H1 (cell line): ENCODE measurements around the gene ZNF282. TPM values are rescaled to one million over a fixed set of nuclear protein-coding genes. Genes with fewer than 3 reads are reported as not detected.
A peak's percentile ranks its signal among the peaks of the same experiment; 100 is the strongest.

ENCODE experiments used
- FOSL1 ChIP-seq: IDR thresholded peaks from 2 replicates; pipeline ENCODE4 v1.6.1; 2011; ENCODE audit warnings: mild to moderate bottlenecking, low read depth, low read length, moderate library complexity; ENCODE audit not compliant: insufficient read depth
- HDAC2 ChIP-seq, 2 experiments: fragments of 300-600 bp in 1 of 2; sonication (generic) in 1 of 2; IDR thresholded peaks; 2 replicates each; pipeline ENCODE4 v1.6.1; 2011 to 2012; ENCODE audit warnings: low read depth in 2 of 2, low read length in 2 of 2, mild to moderate bottlenecking in 2 of 2, moderate library complexity in 2 of 2, borderline replicate concordance in 1 of 2, inconsistent platforms in 1 of 2
- RAD21 ChIP-seq, 2 experiments: IDR thresholded peaks in 1 of 2; conservative IDR thresholded peaks in 1 of 2; 2 replicates each; pipeline ENCODE4 v1.6.1; 2011; ENCODE audit warnings: low read depth in 2 of 2, low read length in 2 of 2, improper control_type of control experiment in 1 of 2, inconsistent platforms in 1 of 2, mild to moderate bottlenecking in 1 of 2, moderate library complexity in 1 of 2
- SAP30 ChIP-seq: fragments of 300-600 bp; sonication (generic); IDR thresholded peaks from 2 replicates; pipeline ENCODE4 v1.7.1; 2012; ENCODE audit warnings: low read length, moderate library complexity, mild to moderate bottlenecking, inconsistent platforms; ENCODE audit not compliant: insufficient read depth, insufficient replicate concordance
- SUZ12 ChIP-seq: fragments of 200-600 bp; sonication (generic); IDR thresholded peaks from 2 replicates; pipeline ENCODE4 v1.6.1; 2012; ENCODE audit warnings: mild to moderate bottlenecking, inconsistent platforms, low read length, moderate library complexity, mixed read lengths
- USF2 ChIP-seq: IDR thresholded peaks from 2 replicates; pipeline ENCODE4 v1.6.1; 2011; ENCODE audit warnings: low read length, improper control_type of control experiment
- polyA plus RNA-seq, 7 experiments: library from polyadenylated mRNA; depleted of rRNA in 3 of 7; stranded (reverse) in 5 of 7; unstranded in 2 of 7; fragments of >200 nt in 5 of 7; fragments of 200-250 nt in 2 of 7; gene quantifications; 1 replicate in 5 of 7; 2 replicates in 1 of 7; 4 replicates in 1 of 7; pipeline versions ENCODE4 v1.2.1 to v1.2.3, GENCODE V29; 2011 to 2013; ENCODE audit warnings: missing spikeins in 2 of 7, mixed read lengths in 2 of 7
- total RNA-seq: library from RNA; stranded (reverse); fragmentation: NEBNext Ultra II Directional; extraction: Animal tissue kit (Norgen Biotek cat#: 25700); gene quantifications from 2 replicates; pipeline ENCODE4 v1.2.1, GENCODE V29; 2021
- TF ChIP-seq, protein P1 (sequence below): fragments of 300-600 bp; sonication (generic); IDR thresholded peaks from 2 replicates; pipeline ENCODE4 v1.7.1; 2012; ENCODE audit warnings: low read length, moderate library complexity, mild to moderate bottlenecking, inconsistent platforms; ENCODE audit not compliant: insufficient replicate concordance

ZNF282 gene
- total and polyA plus RNA-seq, 2 of the 8 experiments (the other 6 are each of a cell fraction or from before 2014, with no cell fraction given): 16.9 to 36.3 TPM

DNA sequence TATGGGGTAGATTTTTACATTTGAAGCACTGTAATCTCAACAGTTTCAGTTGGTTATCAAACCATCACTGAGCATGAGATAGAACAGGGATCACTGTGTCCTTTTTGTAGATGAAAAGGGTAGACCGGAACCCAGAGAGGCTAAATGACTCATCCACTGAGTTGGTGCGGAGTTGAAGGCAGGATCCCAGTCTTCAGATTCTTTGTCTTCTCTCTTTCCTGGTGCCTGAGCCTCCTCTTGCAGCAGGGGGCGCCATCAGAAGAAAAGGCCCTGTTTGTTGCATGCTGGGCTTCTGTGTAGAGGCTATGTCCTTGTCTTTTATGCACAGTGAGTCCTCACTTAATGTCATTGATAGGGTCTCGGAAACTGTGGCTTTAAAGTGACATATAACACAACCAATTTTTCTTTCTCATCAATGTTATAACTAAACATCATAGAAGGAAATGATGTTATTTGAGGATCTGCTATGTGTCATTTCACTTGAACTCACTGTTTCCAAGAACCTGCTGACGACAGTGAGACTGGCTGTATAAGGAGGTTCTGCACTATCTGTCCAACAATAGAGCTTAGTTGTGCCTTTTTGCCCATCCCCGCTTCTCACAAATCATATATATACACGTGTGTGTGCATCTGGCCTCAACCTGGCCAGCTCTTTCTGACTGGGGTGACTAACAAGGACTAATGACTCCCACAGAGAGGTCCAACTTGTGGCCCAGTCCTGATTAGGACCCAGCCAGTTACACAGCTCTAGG is 14.3 kb downstream of the ZNF282 start (continued):
- TF ChIP-seq USF2: no peak
- TF ChIP-seq SAP30: no peak
- TF ChIP-seq RAD21 (IDR thresholded peaks at IDR 0.05 in 1 of 2, conservative IDR thresholded peaks at IDR 0.05 in 1 of 2; ENCODE audit: low read depth in 2 of 2, low read length in 2 of 2): peak; percentile 27 to 51; a peak in 3 of 4 replicates
- TF ChIP-seq SUZ12: no peak
- TF ChIP-seq HDAC2 (IDR thresholded peaks at IDR 0.05; ENCODE audit: borderline replicate concordance in 1 of 2, low read depth in 2 of 2, low read length in 2 of 2): no peak
- TF ChIP-seq FOSL1: no peak
- TF ChIP-seq, protein P1, sequence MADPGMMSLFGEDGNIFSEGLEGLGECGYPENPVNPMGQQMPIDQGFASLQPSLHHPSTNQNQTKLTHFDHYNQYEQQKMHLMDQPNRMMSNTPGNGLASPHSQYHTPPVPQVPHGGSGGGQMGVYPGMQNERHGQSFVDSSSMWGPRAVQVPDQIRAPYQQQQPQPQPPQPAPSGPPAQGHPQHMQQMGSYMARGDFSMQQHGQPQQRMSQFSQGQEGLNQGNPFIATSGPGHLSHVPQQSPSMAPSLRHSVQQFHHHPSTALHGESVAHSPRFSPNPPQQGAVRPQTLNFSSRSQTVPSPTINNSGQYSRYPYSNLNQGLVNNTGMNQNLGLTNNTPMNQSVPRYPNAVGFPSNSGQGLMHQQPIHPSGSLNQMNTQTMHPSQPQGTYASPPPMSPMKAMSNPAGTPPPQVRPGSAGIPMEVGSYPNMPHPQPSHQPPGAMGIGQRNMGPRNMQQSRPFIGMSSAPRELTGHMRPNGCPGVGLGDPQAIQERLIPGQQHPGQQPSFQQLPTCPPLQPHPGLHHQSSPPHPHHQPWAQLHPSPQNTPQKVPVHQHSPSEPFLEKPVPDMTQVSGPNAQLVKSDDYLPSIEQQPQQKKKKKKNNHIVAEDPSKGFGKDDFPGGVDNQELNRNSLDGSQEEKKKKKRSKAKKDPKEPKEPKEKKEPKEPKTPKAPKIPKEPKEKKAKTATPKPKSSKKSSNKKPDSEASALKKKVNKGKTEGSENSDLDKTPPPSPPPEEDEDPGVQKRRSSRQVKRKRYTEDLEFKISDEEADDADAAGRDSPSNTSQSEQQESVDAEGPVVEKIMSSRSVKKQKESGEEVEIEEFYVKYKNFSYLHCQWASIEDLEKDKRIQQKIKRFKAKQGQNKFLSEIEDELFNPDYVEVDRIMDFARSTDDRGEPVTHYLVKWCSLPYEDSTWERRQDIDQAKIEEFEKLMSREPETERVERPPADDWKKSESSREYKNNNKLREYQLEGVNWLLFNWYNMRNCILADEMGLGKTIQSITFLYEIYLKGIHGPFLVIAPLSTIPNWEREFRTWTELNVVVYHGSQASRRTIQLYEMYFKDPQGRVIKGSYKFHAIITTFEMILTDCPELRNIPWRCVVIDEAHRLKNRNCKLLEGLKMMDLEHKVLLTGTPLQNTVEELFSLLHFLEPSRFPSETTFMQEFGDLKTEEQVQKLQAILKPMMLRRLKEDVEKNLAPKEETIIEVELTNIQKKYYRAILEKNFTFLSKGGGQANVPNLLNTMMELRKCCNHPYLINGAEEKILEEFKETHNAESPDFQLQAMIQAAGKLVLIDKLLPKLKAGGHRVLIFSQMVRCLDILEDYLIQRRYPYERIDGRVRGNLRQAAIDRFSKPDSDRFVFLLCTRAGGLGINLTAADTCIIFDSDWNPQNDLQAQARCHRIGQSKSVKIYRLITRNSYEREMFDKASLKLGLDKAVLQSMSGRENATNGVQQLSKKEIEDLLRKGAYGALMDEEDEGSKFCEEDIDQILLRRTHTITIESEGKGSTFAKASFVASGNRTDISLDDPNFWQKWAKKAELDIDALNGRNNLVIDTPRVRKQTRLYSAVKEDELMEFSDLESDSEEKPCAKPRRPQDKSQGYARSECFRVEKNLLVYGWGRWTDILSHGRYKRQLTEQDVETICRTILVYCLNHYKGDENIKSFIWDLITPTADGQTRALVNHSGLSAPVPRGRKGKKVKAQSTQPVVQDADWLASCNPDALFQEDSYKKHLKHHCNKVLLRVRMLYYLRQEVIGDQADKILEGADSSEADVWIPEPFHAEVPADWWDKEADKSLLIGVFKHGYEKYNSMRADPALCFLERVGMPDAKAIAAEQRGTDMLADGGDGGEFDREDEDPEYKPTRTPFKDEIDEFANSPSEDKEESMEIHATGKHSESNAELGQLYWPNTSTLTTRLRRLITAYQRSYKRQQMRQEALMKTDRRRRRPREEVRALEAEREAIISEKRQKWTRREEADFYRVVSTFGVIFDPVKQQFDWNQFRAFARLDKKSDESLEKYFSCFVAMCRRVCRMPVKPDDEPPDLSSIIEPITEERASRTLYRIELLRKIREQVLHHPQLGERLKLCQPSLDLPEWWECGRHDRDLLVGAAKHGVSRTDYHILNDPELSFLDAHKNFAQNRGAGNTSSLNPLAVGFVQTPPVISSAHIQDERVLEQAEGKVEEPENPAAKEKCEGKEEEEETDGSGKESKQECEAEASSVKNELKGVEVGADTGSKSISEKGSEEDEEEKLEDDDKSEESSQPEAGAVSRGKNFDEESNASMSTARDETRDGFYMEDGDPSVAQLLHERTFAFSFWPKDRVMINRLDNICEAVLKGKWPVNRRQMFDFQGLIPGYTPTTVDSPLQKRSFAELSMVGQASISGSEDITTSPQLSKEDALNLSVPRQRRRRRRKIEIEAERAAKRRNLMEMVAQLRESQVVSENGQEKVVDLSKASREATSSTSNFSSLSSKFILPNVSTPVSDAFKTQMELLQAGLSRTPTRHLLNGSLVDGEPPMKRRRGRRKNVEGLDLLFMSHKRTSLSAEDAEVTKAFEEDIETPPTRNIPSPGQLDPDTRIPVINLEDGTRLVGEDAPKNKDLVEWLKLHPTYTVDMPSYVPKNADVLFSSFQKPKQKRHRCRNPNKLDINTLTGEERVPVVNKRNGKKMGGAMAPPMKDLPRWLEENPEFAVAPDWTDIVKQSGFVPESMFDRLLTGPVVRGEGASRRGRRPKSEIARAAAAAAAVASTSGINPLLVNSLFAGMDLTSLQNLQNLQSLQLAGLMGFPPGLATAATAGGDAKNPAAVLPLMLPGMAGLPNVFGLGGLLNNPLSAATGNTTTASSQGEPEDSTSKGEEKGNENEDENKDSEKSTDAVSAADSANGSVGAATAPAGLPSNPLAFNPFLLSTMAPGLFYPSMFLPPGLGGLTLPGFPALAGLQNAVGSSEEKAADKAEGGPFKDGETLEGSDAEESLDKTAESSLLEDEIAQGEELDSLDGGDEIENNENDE: no peak
